ENCODE results near the gene COL25A1. TPM values are rescaled to one million over a fixed set of nuclear protein-coding genes. Genes with fewer than 3 reads are reported as not detected.

The COL25A1 gene
- total RNA-seq, 1 donor from 2014 or later = 10.4 TPM

- no peaks in the 10 kb centered on the region for H3K27me3 Mint-ChIP-seq (ENCODE audit: low read depth, unreplicated experiment)
These were observed 319.9 kb downstream of the COL25A1 start for GRCh38 chr4:108982402-108983185.

GRCh38 chr4:108980455-108981239 lies 321.8 kb downstream of the COL25A1 start:
- no peak for FAIRE-seq
- no peak overlapping the region for H3K27ac Mint-ChIP-seq (ENCODE audit: unreplicated experiment)
- Histone ChIP-seq H3K27me3 (ENCODE audit: insufficient read depth, low read length) (no peaks in the 10 kb centered on the region), H3K9ac (ENCODE audit: low read length) (no peak overlapping the region), H4K20me1 (ENCODE audit: insufficient read depth, low read length) (no peaks in the 10 kb centered on the region), H3K79me2 (ENCODE audit: insufficient read depth, low read length) (no peaks in the 10 kb centered on the region), H3K4me1 (ENCODE audit: insufficient read depth, low read length) (no peaks in the 10 kb centered on the region), H3K4me2 (ENCODE audit: low read length) (no peak overlapping the region), H3K36me3 (ENCODE audit: insufficient read depth, low read length) (no peaks in the 10 kb centered on the region), H2AFZ (ENCODE audit: low read depth, low read length) (no peak overlapping the region), H3K4me3 (ENCODE audit: insufficient read depth, low read depth, low read length) (no peak overlapping the region), H3K27ac (ENCODE audit: low read depth, low read length) (no peak overlapping the region), H3K9me3 (ENCODE audit: insufficient read depth, low read depth, low read length) (no peaks in the 10 kb centered on the region)
- no peaks in the 10 kb centered on the region for H3K9me3 Mint-ChIP-seq (ENCODE audit: unreplicated experiment)
- peaks cover 4% of the 10 kb centered on the region for H3K4me1 Mint-ChIP-seq (ENCODE audit: low read depth, unreplicated experiment)
- no peak overlapping the region for H3K4me3 Mint-ChIP-seq (ENCODE audit: unreplicated experiment)
- H3K36me3 Mint-ChIP-seq (ENCODE audit: low read depth, unreplicated experiment) = no peaks in the 10 kb centered on the region
- no peaks in the 10 kb centered on the region for H3K27me3 Mint-ChIP-seq (ENCODE audit: low read depth, unreplicated experiment)
- DNase-seq (ENCODE audit: low read depth) = no peak
- TF ChIP-seq EZH2 (IDR thresholded peaks at IDR 0.05; ENCODE audit: insufficient read depth, low read length) (no peak), CTCF (IDR thresholded peaks at IDR 0.05; ENCODE audit: insufficient read depth, low read depth, low read length) (no peak)

More at GRCh38 chr4:108982402-108983185, 319.9 kb downstream of the COL25A1 start:
- H2AFZ ChIP-seq (ENCODE audit: low read depth, low read length) = no peak overlapping the region
- H3K4me1 ChIP-seq (ENCODE audit: insufficient read depth, low read length) = no peaks in the 10 kb centered on the region
- no peaks in the 10 kb centered on the region for H3K9me3 ChIP-seq (ENCODE audit: insufficient read depth, low read depth, low read length)
- H3K4me2 ChIP-seq (ENCODE audit: low read length) = no peak overlapping the region
- H3K27me3 ChIP-seq (ENCODE audit: insufficient read depth, low read length) = no peaks in the 10 kb centered on the region
- H3K36me3 Mint-ChIP-seq (ENCODE audit: low read depth, unreplicated experiment) = no peaks in the 10 kb centered on the region
- no peak overlapping the region for H3K4me3 ChIP-seq (ENCODE audit: insufficient read depth, low read depth, low read length)
- no peak overlapping the region for H3K27ac ChIP-seq (ENCODE audit: low read depth, low read length)
- DNase-seq (ENCODE audit: low read depth) = no peak
- H3K4me1 Mint-ChIP-seq (ENCODE audit: low read depth, unreplicated experiment) = peaks cover 4% of the 10 kb centered on the region
- no peaks in the 10 kb centered on the region for H3K36me3 ChIP-seq (ENCODE audit: insufficient read depth, low read length)
- no peak overlapping the region for H3K4me3 Mint-ChIP-seq (ENCODE audit: unreplicated experiment)
- H3K27ac Mint-ChIP-seq (ENCODE audit: unreplicated experiment) = no peak overlapping the region
- TF ChIP-seq CTCF (IDR thresholded peaks at IDR 0.05; ENCODE audit: insufficient read depth, low read depth, low read length) (no peak), EZH2 (IDR thresholded peaks at IDR 0.05; ENCODE audit: insufficient read depth, low read length) (no peak)
- no peaks in the 10 kb centered on the region for H4K20me1 ChIP-seq (ENCODE audit: insufficient read depth, low read length)
- no peaks in the 10 kb centered on the region for H3K79me2 ChIP-seq (ENCODE audit: insufficient read depth, low read length)
- no peak for FAIRE-seq
- no peak overlapping the region for H3K9ac ChIP-seq (ENCODE audit: low read length)
- no peaks in the 10 kb centered on the region for H3K9me3 Mint-ChIP-seq (ENCODE audit: unreplicated experiment)

Data from astrocyte (in vitro differentiated cells and primary cell).